ENCODE measurements around the gene LRRC8A. TPM values are rescaled to one million over a fixed set of nuclear protein-coding genes. Genes with fewer than 3 reads are reported as not detected.

Gene LRRC8A
- total and polyA plus RNA-seq, 2 of the 13 experiments (the other 11 are each of a cell fraction or from before 2014, with no cell fraction given), result 16.1 to 40.6 TPM

GRCh38 chr9:128927731-128928411 is 45.9 kb downstream of the LRRC8A start (continued):
- TF ChIP-seq ZBTB44 (CRISPR knock-in tag; IDR thresholded peaks at IDR 0.05) (no peak), ZNF280B (CRISPR knock-in tag; IDR thresholded peaks at IDR 0.05; ENCODE audit: borderline replicate concordance) (no peak), ZNF547 (CRISPR knock-in tag; IDR thresholded peaks at IDR 0.05) (0 out of 2 replicates have a peak, but pooled peaks have one; percentile 21), ADNP (CRISPR knock-in tag; IDR thresholded peaks at IDR 0.05) (no peak), NFE2L1 (CRISPR knock-in tag; IDR thresholded peaks at IDR 0.05; ENCODE audit: borderline replicate concordance) (no peak), RARG (CRISPR knock-in tag; IDR thresholded peaks at IDR 0.05; ENCODE audit: low read depth) (no peak), HIVEP1 (CRISPR knock-in tag; IDR thresholded peaks at IDR 0.05) (no peak), FOXA3 (CRISPR knock-in tag; IDR thresholded peaks at IDR 0.05) (peak; percentile 42; the same call in 1 of the 2 replicates), ZFP1 (CRISPR knock-in tag; IDR thresholded peaks at IDR 0.05) (no peak), FOXO1 (CRISPR knock-in tag; IDR thresholded peaks at IDR 0.05) (peak; percentile 47; the same call in 1 of the 2 replicates), SNAPC5 (CRISPR knock-in tag; IDR thresholded peaks at IDR 0.05; ENCODE audit: borderline replicate concordance) (no peak), RAD21 (CRISPR knock-in tag; IDR thresholded peaks at IDR 0.05) (peak; percentile 92), ISX (CRISPR knock-in tag; conservative IDR thresholded peaks at IDR 0.05) (no peak), ZNF136 (CRISPR knock-in tag; IDR thresholded peaks at IDR 0.05; ENCODE audit: low read depth) (no peak), ZNF674 (CRISPR knock-in tag; IDR thresholded peaks at IDR 0.05; ENCODE audit: low read depth) (no peak), KDM2A (CRISPR knock-in tag; IDR thresholded peaks at IDR 0.05; ENCODE audit: borderline replicate concordance, low read depth) (peak; percentile 29; the same call in 1 of the 2 replicates), NR2F6 (IDR thresholded peaks at IDR 0.05) (no peak), NR2F6 (CRISPR knock-in tag; IDR thresholded peaks at IDR 0.05) (peak; percentile 12; the same call in 1 of the 2 replicates), SPEN (CRISPR knock-in tag; IDR thresholded peaks at IDR 0.05; ENCODE audit: low read depth) (0 out of 2 replicates have a peak, but pooled peaks have one; percentile 46), TSC22D2 (CRISPR knock-in tag; IDR thresholded peaks at IDR 0.05; ENCODE audit: borderline replicate concordance) (no peak), CC2D1A (CRISPR knock-in tag; IDR thresholded peaks at IDR 0.05) (no peak), ZNF614 (CRISPR knock-in tag; IDR thresholded peaks at IDR 0.05; ENCODE audit: borderline replicate concordance) (no peak), ZNF274 (CRISPR knock-in tag; IDR thresholded peaks at IDR 0.05) (no peak), ARID2 (CRISPR knock-in tag; IDR thresholded peaks at IDR 0.05; ENCODE audit: borderline replicate concordance) (no peak), ZNF326 (CRISPR knock-in tag; IDR thresholded peaks at IDR 0.05; ENCODE audit: borderline replicate concordance) (no peak), HNRNPK (IDR thresholded peaks at IDR 0.05; ENCODE audit: low read depth, low read length, poor library complexity, severe bottlenecking) (no peak), KLF16 (CRISPR knock-in tag; IDR thresholded peaks at IDR 0.05) (0 out of 4 replicates have a peak, but pooled peaks of 1 of the 2 experiments have one; percentile 17), MIXL1 (CRISPR knock-in tag; IDR thresholded peaks at IDR 0.05) (peak; percentile 53; the same call in 1 of the 2 replicates), ZFY (CRISPR knock-in tag; IDR thresholded peaks at IDR 0.05) (no peak), GABPA (IDR thresholded peaks at IDR 0.05; ENCODE audit: low read depth, low read length) (no peak), GABPA (CRISPR knock-in tag; IDR thresholded peaks at IDR 0.05; ENCODE audit: low read depth) (peak; percentile 55; the same call in 1 of the 2 replicates)
